MM.1S (cell line): ENCODE data around the gene TTC13.

Source experiments
- CTCF ChIP-seq: fragments of 300-600 bp; sonication (generic); IDR thresholded peaks from 2 replicates; pipeline ENCODE4 v1.5.1; 2016; ENCODE audit warnings: antibody characterized with exemption, low read length, mixed read lengths
- EZH2 ChIP-seq: fragments of 300-600 bp; sonication (generic); optimal IDR thresholded peaks from 2 replicates; pipeline ENCODE3; 2017; ENCODE audit warnings: low read depth, mild to moderate bottlenecking, antibody characterized with exemption, low read length, mixed read lengths
- EZH2phosphoT487 ChIP-seq: fragments of 300-600 bp; sonication (generic); IDR thresholded peaks from 2 replicates; pipeline ENCODE4 v1.6.1; 2018; ENCODE audit warnings: antibody characterized with exemption, low read length

DNA sequence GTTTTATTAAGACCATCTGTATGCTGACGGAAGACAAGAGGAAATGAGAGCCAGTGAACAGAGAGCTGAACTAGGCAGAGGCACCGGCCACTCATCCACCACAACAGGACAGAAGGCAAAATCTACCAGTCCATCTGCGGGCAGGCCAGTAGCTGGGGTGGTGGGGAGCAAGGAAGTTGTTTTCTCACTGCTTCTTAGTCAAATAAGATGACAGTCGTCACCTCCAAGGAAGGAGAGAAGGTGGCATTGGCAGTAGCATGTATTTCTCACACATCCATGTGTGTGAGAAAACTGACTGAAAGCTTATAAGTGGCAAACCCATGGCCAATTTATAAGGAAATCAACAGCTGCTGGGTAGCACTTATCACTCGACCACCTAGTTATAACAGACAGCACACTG is 8.2 kb downstream of the TTC13 start:
- no peak for TF ChIP-seq EZH2
- TF ChIP-seq CTCF: no peak
- TF ChIP-seq EZH2phosphoT487: no peak
